Ovary (tissue), 9 donors: ENCODE data around the gene ZNF619. TPM values are rescaled to one million over a fixed set of nuclear protein-coding genes. Genes with fewer than 3 reads are reported as not detected.

ENCODE experiments used
- DNase-seq, 5 donors: peaks; one replicate each; pipeline ENCODE4 v3.0.0-alpha.2; 2019 to 2020
- H3K27ac ChIP-seq, 2 donors: fragments of 200-600 bp; one replicate each; pipeline versions ENCODE4 v1.5.1 to v1.8.0; 2019 to 2022
- H3K27me3 ChIP-seq: fragments of 200-600 bp; one replicate; pipeline ENCODE4 v1.8.0; 2022
- H3K36me3 ChIP-seq: fragments of 200-600 bp; sonication (generic); one replicate; pipeline ENCODE4 v1.5.1; 2019
- H3K4me1 ChIP-seq: one replicate; pipeline ENCODE4 v1.8.1; 2013; ENCODE audit warnings: mild to moderate bottlenecking, moderate library complexity; ENCODE audit not compliant: insufficient read depth
- H3K4me3 ChIP-seq: fragments of 200-600 bp; sonication (generic); one replicate; pipeline ENCODE4 v1.5.1; 2017
- H3K9me3 ChIP-seq, 2 donors: fragments of 200-600 bp in 1 of 2; sonication (generic) in 1 of 2; one replicate each; pipeline versions ENCODE4 v1.5.1 to v1.8.1; 2013 to 2019; ENCODE audit warnings: mild to moderate bottlenecking in 1 of 2, moderate library complexity in 1 of 2
- EP300 ChIP-seq: sonication (generic); formaldehyde crosslinking; IDR thresholded peaks from one replicate; pipeline ENCODE4 v1.6.1; 2017; ENCODE audit warnings: antibody characterized with exemption
- POLR2A ChIP-seq: fragments of 450-650 bp; IDR thresholded peaks from one replicate; pipeline ENCODE4 v1.6.1; 2017; ENCODE audit warnings: antibody characterized with exemption, mild to moderate bottlenecking, moderate library complexity
- WGBS, 3 donors: extraction: QIAGEN DNeasy Blood & Tissue Kit in 1 of 3; methylation state at CpG; one replicate each; pipeline versions ENCODE4 v1.1.5 to v1.1.7; 2013 to 2017; 5-methylcytosine and 5-hydroxymethylcytosine counted together
- intact Hi-C, 4 donors: fragments of 100-400 bp; cut with DNase I; formaldehyde crosslinking; loops; one replicate each; pipeline versions ENCODE4 v1.11.0 to v1.15.1; 2022 to 2023
- polyA plus RNA-seq, 2 donors: library from polyadenylated mRNA; stranded (reverse); fragments of 200-250 nt in 1 of 2; fragments of 350-450 nt in 1 of 2; fragmentation: Illumina TruSeq in 1 of 2; extraction: RNeasy Lipid Tissue Mini Kit (QIAGEN cat#74804) in 1 of 2; gene quantifications; one replicate each; pipeline ENCODE4 v1.2.3, GENCODE V29; 2013 to 2014
- total RNA-seq, 7 donors: library from RNA; depleted of rRNA in 2 of 7; stranded (reverse); fragments of >200 nt in 2 of 7; fragmentation: NEBNext Ultra II Directional in 3 of 7; extraction: Animal tissue kit (Norgen Biotek cat#: 25700) in 3 of 7; gene quantifications; one replicate each; pipeline versions ENCODE4 v1.1.0 to v1.2.4, GENCODE V29; 2016 to 2023
- TF ChIP-seq, protein P1 (sequence below), 3 donors: fragments of 450-650 bp in 2 of 3; fragments of 200-600 bp in 1 of 3; IDR thresholded peaks; one replicate each; pipeline versions ENCODE4 v1.5.1 to v1.8.0; 2016 to 2022; ENCODE audit warnings: antibody characterized with exemption in 3 of 3, mild to moderate bottlenecking in 1 of 3
- donor health status: DM: no; HTN: no; CAD: no; lungs with moderate emphysema.
- donor health status: DM: no; HTN: no; CAD: no.
- donor health status: Bipolar disorder and iron deficiency.
- donor health status: DM: yes; HTN: yes; CAD: no.
- donor health status: DM: no; HTN: no; CAD: no.
- donor health status: DM: yes; HTN: yes; CAD: no.

ZNF619 gene
- total and polyA plus RNA-seq, 9 donors: 2.1 to 9.3 (median 6.5) TPM

DNA sequence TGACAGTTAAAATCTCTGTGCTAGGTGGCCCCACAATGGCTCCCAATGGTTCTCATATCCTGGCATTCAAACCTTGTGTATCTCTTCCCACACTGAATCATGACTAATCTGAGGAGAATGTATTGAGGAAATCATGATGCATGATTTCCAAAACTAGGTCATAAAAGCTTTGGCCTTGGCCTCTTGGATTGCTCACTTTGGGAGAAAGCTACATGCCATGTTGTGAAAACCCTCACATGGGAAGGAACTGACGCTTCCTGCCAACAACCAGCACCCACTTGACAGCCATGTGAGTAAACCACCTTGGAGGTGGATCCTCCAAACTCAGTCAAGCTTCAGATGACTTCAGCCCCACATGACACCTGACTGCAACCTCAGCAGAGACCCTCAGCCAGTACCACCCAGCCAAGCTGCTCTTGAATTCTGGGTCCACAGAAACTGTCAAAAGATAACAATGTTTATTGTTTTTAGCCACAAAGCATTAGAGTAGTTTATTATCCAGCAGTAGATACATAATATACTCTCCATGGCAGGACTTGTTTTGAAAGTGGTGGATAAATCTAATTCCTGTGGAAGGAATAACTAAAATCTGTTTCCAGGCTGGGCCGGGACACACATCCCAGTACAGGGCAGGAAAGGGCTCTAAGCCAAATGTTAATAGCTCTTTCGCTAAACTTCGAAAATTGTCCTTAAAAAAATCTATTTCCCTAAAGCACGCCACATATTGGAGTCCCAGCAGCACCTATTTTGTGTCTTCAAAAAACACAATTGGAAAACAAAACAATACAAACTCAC is 27.9 kb downstream of the ZNF619 start:
- H3K4me3 ChIP-seq: no peak overlapping the region
- intact Hi-C loops: no loop called here

DNA sequence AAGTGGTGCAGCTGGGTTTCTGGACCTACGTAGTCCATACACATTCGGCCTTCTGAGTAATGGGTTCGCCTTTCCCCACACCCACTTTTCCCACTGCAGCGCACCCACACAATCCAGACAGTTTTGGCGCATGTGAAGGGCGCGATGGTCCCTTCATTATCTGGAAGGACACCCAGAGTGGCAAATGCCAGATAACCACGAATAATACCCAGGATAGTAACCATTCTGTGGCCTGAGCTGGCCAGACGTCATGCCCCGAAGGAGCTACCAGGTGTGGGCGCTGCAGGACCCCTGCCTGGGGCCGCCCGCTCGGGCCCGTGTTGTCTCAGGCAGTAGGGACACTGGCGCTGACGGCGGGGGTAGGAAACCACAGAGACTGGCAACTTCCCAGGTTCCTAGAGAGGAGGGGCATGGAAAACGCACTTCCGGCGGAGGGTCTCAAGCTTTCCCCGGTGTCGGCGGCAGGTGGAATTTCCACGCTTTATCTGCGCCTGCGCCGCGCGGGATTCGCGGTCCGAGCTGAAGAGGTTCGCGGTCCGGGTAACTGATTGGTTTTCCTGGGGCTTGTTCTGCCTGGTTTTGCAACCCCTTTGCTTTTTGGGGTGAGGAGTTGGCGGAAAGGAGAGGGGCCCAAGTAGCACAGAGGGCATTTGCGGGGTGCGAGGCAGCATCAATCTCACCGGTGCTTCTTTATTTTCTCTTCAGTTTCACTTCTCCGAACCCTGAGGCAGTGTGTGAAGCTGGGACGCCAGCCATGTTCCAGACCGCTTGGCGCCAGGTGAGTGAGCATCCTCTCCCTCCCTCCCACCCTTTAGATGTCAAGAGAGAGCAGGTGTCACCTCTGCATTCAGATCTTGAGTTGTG is 28.9 kb downstream of the ZNF619 start, which contains the start of gene ZNF620:
Gene ZNF620 (plus strand): TSS at position 441 of the 864 bp plus-strand sequence. CDS start 314 bp downstream, at position 755.
- TF ChIP-seq POLR2A (peak; percentile 57), EP300 (no peak)
- TF ChIP-seq, protein P1, sequence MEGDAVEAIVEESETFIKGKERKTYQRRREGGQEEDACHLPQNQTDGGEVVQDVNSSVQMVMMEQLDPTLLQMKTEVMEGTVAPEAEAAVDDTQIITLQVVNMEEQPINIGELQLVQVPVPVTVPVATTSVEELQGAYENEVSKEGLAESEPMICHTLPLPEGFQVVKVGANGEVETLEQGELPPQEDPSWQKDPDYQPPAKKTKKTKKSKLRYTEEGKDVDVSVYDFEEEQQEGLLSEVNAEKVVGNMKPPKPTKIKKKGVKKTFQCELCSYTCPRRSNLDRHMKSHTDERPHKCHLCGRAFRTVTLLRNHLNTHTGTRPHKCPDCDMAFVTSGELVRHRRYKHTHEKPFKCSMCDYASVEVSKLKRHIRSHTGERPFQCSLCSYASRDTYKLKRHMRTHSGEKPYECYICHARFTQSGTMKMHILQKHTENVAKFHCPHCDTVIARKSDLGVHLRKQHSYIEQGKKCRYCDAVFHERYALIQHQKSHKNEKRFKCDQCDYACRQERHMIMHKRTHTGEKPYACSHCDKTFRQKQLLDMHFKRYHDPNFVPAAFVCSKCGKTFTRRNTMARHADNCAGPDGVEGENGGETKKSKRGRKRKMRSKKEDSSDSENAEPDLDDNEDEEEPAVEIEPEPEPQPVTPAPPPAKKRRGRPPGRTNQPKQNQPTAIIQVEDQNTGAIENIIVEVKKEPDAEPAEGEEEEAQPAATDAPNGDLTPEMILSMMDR (IDR thresholded peaks at IDR 0.05): no peak
- peak within 1 kb of the TSS; percentile 71 for H3K4me3 ChIP-seq
- peak; percentile 79 to 85 (median 80) for DNase-seq
- intact Hi-C loops: no loop called here
- WGBS, 3 donors: 7% methylated on average over 42 to 44 of the region's 44 CpGs
- H3K4me1 ChIP-seq: peaks cover 5% of the 10 kb centered on the region
- no peaks in the 10 kb centered on the region for H3K27me3 ChIP-seq
- H3K9me3 ChIP-seq: no peaks in the 10 kb centered on the region
- H3K27ac ChIP-seq: peak within 1 kb of the TSS; percentile 45 to 60
- no peaks in the 10 kb centered on the region for H3K36me3 ChIP-seq

More for the DNA sequence above, 27.9 kb downstream of the ZNF619 start:
- WGBS, 3 donors: 23 to 39% (median 39%) methylated on average over 5 of the region's 5 CpGs
- DNase-seq: peak in 4 of 5 donors; percentile 34 to 67 (median 46)
- no peaks in the 10 kb centered on the region for H3K27me3 ChIP-seq
- peaks cover 5% of the 10 kb centered on the region for H3K4me1 ChIP-seq
- H3K36me3 ChIP-seq: no peaks in the 10 kb centered on the region
- TF ChIP-seq EP300 (peak; percentile 72), POLR2A (no peak)
- TF ChIP-seq, protein P1 (IDR thresholded peaks at IDR 0.05): no peak
- H3K27ac ChIP-seq: peak overlapping the region in 1 of 2 donors; percentile 45
- no peaks in the 10 kb centered on the region for H3K9me3 ChIP-seq

DNA sequence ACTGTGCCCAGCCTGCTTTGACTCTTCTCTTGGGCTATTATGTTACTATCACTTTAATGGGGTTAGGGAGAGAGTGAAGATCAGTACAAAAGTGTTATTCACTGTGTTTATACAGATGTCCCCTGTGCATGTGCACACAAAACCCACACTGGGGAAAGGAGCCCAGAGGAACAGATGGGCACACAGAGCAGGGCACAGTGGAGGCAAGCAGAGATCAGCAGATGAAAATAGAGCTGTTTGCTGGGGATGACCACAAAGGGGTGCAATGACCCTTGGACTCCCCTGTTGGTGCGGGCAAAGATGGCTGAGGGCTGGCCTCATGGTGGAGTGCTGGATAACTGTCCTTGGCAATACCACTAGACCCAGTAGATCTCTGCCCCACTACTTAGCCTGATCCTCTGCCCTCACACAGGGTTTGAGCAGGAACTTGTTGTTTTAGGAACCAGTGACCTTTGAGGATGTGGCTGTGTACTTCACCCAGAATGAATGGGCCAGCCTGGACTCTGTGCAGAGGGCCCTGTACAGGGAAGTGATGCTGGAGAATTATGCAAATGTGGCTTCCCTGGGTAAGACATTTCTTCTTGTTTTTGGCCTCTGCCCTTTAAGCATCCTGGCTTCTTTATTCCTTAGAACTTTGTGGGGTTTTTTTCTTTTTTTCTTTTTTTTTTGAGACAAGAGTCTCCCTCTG is 34.3 kb downstream of the ZNF619 start:
- no peaks in the 10 kb centered on the region for H3K9me3 ChIP-seq
- intact Hi-C loops: no loop called here
- TF ChIP-seq POLR2A (no peak), EP300 (no peak)
- TF ChIP-seq, protein P1 (IDR thresholded peaks at IDR 0.05): no peak
- H3K27ac ChIP-seq: no peak overlapping the region
- 92 to 94% (median 94%) methylated on average over 1 of the region's 1 CpG for WGBS, 3 donors
- DNase-seq: no peak
- no peaks in the 10 kb centered on the region for H3K36me3 ChIP-seq
- H3K4me3 ChIP-seq: no peak overlapping the region
- H3K4me1 ChIP-seq: no peaks in the 10 kb centered on the region
- no peaks in the 10 kb centered on the region for H3K27me3 ChIP-seq

DNA sequence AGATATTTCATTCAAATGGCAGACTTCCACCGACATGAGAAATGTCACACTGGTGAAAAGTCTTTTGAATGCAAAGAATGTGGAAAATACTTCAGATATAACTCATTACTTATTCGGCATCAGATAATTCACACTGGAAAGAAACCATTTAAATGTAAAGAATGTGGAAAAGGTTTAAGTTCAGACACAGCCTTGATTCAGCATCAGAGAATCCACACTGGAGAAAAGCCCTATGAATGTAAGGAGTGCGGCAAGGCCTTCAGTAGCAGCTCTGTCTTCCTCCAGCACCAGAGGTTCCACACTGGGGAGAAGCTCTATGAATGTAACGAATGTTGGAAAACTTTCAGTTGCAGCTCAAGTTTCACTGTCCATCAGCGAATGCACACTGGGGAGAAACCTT is 39.3 kb downstream of the ZNF619 start:
- Histone ChIP-seq H3K27ac (no peak overlapping the region), H3K27me3 (no peaks in the 10 kb centered on the region), H3K9me3 (no peaks in the 10 kb centered on the region), H3K4me1 (no peaks in the 10 kb centered on the region), H3K4me3 (no peak overlapping the region), H3K36me3 (no peaks in the 10 kb centered on the region)
- 72 to 78% (median 76%) methylated on average over 5 of the region's 5 CpGs for WGBS, 3 donors
- TF ChIP-seq POLR2A (no peak), EP300 (no peak)
- TF ChIP-seq, protein P1 (IDR thresholded peaks at IDR 0.05): no peak
- intact Hi-C loops: no loop called here
- DNase-seq: no peak
